CD4-positive, alpha-beta T cell treated with Interleukin-4 for 4 hours (primary cell): ENCODE results near the gene KANSL3.
"Not testable (repeated sequence)": the region's sequence is repeated elsewhere in the genome, so short reads cannot be mapped to it uniquely, and the experiment has no call there.

Source experiments
- DNase-seq: peaks from one replicate; pipeline ENCODE4 v3.0.0-alpha.2; 2020

The KANSL3 gene

DNA sequence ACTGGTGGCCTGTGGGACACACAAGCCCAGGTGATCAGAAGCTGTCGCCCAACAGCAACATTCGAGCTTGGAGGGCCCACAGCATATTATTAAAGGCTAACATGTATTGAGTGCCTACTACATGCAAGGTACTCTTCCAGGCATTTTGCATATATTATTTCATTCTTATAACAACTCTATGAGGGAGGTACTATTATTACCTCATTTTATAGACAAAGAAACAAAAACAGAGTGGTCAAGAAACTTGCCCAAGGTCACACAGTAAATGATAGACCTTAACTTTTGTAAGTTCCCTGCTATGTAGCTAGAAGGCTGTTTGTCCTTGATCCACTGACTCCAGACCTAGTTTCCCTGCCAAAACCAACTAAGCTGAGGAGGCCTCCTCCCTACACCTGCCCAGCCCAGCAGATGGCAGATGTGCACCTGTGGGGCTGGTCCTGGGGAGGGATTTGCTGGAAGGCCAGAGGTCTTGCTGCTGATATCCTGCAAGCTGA, 35.7 kb downstream of the KANSL3 start:
- DNase-seq = no peak

DNA sequence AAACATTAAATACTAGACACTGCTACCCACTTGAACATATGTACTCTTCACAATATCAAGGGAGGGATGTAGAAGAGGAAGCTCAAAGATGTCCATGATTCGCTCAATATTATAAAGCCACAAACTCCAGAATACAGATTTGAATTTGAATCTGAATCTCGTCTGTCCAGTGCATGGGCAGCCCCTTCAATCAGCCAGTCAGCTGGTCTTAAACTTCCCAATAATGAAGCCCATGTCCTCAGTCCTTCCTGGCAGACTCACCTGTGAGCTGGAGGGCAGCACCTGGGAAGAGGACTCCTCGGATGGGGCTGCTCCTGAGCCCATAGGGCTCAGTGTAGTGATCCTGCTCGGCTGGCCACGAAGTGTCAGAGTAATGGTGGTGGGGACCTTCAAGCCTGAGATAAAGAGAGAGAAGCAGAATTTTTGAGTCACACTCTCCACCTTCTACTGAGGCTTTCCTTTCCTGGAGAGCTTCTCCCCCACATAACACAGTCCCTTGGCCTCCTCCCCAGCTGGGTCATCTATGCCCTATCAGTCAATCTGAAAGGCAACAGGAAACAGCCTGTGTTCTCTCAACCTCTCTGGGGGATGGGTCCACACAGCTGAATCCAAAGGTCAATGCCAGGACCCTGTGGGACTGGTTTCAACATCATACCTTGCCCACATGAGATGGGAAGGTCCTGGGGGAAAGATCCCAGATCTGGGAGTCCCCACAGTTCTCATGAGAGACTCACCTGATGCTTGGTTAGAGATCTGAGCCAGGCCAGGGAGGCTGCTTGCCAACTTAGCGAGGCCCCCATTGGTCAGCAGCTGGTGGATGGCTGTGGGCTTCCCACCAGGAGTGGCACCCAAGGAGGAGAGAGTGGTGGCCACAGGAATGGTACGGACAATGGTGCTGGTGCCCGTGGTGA, 36.5 kb downstream of the KANSL3 start:
- DNase-seq = no peak

DNA sequence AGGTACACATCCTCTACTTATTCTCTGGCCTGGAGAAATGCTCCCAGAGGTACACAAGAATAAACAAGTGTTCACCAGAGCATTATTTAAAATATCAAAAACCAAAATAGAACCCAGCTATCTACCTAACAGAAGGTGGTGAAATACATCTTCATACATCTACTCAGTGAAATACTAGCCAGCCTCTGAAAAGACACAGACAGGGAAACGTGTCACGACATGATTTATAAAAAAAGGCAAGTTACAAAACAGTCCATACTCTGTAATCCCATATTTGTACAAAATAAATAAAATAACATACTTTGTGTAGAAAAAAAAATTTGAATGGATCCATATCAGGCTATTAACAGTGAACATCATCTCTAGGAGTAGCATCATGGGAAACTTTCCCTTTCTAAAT, 38.2 kb downstream of the KANSL3 start:
- no peak for DNase-seq

DNA sequence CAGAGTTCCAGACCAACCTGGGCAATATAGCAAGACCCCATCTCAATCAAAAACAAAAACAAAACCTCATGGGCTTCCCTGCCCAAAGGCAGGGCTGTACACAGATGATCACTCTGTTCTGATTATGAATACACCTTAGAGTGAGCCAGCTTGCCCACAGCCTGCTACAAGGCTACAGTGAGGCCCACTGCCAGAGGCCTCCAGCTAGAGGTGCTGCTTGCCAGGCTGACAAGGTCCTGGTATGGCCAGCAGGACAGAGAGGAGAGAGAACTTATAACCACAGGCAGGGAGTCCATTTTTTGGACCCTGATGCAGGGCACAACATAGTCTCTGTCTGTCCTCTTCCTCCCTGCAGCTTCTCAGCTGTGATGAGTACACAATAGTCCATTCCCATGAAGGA, 41.5 kb downstream of the KANSL3 start:
- no peak for DNase-seq

DNA sequence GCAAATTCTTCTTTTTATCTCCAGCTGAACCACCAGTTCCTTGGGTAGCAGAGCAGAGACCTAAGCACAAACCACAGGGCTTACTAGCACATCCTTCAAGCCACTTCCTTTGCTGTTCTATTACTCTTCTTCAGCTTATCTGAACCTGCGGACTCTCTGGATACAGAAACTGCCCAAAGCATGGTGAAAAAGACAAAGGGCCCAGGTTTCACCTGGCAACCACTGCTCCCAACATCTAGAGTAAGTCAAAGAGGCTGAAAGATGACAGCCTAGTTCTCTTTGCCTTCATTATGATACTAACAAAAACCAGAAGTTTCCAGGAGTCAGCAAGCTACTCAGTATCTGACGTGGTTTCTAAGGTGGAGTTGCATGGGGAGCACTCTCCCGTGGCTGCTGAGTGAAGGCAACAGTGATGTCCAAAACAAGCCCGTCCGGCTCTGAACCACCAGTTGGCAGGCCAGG, 43.4 kb downstream of the KANSL3 start:
- peak; percentile 32 for DNase-seq

DNA sequence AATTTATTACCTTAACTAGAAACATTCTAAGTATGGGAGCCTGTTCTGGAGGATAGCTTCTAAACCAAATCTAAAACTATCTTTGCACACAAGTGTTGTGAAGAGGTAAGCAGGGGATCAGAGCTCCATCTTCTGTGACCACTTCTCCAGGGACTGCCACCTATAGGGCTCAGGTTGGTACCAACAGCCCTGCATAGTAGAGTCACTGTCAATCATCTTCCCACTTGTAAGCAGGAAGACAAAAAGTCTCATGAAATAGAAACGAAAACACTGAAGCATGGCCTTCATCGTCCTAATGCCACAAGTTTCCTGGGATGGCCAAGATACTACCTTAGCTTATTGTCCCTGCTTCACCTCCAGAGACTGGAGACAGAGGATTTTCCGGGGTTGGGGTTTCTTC, 43.8 kb downstream of the KANSL3 start:
- peak; percentile 2 for DNase-seq

DNA sequence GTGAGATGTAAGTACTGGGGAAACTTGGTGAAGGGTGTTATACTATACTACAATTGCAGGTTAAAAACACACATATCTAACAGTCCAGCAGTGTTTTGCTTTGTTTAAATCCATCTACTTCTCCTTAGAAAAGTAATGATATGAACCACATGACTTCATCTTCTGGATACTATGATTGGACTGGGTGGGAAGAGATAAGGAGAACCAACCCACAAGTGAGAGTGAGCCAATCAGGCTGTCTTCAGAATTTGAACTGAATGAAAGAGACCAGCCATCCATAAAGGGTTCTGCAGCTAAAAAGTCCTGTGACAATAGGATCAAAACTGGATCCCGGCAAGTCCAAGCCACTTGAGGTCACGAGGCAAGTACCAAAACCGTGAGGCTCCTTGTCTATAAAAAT, 46.6 kb downstream of the KANSL3 start:
- no peak for DNase-seq

DNA sequence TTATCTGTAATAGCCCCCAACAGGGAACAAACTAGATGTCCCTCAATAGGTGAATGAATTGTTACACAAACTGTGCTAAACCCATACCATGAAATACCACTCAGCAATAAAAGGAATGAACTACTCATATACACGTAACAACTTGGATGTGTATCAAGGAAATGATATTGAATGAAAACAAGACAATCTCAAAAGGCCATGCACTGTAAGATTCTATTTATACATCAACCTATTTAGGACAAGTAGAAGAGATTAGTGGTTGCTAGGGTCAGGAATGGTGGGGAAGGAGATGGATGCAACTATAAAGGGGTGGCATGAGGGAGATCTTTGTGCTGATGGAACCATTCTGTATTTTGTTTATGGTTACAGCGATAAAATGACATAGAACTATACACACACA, 47.1 kb downstream of the KANSL3 start:
- DNase-seq = no peak

DNA sequence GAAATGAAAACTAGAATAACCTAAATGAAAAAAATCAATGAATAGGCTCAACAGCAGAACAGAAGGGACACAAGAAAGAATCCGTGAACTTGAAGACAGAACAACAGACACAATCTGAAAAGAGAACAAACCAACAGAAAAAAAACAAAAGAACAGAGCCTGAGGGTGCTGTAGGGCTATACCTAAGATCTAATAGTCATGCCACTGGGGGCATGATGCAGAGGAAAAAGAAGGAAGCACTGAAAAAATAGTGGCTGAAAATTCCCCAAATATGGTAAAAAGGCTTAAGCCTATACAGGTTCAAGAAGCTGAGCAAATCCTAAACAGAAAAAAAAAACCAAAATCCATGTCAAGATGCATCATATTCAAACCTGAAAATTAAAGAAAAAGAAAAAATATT, 50.3 kb downstream of the KANSL3 start:
- DNase-seq = no peak

DNA sequence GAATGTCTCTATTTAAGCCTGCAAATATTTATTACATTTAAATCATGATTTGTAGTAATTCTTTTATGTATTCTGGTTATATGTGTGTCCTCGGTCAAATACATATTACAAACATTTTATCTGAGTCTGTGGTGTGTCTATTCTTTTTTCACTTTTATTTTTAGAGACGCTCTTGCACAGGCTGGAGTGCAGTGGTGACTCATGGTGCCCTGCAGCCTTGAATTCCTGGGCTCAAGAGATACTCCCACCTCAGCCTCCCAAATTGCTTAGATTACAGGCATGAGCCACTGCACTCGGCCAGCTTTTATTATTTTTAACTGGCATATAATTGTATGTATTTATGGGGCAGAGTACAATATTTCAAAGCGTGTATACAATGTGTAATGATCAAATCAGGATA, 54.1 kb downstream of the KANSL3 start:
- no peak for DNase-seq

DNA sequence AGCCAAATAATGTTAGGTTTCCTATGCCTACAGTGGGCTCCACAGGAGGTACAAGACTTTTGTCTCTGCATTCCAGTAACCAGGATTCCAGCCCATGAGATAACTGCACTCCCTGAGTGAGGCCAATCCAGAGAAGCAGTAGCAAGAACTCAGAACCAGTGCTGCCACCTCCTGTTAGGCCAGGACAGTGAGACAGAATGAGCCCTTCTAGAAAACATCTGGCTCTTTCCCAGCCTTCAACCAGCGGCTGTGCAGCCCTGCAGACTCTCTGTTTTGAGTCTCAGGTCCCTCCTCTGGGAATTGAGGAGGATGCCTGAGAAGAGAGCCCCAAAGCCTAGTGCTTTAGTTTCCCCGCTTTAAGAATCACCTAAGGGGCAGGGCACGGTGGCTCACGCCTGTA, 57.3 kb downstream of the KANSL3 start:
- DNase-seq = no peak

DNA sequence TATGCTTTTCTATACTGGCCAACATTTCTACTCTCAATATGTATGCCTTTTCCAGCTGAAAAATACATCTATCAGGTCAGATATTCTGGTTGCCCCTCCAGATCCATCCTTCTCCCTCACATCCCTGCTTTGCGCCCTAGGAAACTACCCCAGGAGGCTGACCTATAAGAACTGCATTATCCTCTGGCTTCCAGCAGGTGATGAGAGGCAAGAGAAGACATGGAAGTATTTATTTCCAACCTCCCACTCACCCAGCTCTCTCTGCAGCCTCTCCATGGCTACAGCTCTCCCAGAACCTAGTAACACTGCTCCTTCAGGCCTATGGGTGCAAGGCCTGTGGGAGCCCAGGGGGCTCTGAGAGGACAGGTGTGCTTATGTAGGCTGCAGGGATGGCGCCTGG, 58.7 kb downstream of the KANSL3 start:
- DNase-seq = no peak

DNA sequence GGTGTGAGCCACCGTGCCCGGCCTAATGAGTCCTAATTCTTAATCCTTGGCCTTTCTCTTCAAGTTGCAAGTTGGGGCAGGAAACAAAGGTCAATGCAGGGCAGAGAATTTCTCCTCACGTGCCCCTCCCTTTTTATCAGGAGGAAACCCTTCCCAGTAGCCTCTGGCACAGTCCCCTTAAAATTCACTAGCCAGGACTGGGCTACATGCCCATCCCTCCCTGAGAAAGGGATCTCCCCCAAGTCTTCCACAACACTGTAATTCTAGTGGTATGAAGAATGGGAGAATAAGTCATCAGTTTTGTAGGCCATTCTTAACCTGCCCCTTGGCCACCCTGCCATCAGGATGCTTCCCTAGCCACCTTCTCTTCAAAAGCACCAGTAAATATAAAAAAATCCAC, 59.4 kb downstream of the KANSL3 start:
- no peak for DNase-seq

DNA sequence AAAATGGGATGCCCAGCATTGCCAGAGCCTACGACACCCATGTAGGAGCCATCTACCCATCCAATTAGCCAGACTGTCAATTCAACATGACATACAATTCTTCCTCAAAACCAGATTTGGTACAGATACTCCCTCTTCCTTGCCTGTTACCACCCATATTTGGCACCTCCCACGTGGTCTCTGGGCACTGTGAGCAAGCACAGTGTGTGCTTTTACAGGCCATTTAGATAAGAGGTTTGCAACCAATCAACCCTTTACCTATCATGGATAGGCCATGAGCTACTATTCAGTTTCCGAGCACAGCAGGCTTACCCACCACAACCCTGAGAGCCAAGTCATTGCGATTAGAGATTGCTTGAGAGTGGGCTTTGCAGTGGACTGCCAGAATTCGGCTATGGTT, 60.6 kb downstream of the KANSL3 start:
- DNase-seq = no peak

DNA sequence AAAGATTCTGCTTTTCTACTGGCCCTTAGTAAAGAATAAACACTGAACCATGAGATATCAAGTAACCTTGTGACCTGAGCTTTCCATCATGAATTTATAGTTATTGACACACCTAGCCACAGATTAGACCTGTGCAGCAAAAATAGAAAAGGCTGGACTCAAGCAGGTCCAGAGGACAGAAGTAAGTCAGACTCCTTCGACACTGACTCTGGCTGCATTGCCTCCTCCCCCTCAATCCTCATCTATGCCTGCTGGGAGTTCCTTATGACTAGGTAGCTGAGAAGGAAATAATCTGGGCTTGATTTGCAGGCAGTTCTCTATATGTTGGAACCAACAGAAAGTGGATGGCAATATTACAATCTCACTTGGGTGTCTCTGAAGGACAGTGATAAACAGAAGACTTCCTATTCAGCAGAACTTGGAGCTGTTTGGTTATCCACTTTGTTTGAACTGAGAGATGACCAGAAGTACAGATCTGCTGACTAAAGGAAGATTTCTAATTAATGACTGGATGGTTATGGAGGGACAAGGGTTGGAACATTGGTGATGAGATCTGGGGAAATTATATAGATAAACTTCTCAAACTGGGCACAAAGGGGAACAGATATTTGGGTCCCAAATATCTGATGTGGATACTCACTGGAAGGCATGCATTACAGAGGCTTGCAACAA, 62.2 kb downstream of the KANSL3 start:
- DNase-seq = no peak

DNA sequence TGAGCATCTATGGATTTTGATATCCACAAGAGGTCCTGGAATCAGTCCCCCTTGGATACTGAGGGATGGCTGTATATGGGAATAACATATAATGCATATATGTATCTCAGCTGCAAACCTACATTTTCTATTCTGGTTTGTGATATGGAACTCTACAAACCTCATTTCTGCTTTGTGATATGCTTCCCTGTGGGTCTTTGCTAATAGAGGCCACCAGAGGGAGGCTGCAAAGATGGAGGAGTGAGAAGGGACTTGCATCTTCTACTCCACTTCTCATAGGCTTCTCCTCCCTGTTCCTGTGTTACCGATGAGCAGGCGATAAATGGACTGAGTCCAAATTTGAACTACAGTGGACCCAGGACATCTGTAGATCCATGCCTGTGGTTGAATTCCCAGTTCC, 63.7 kb downstream of the KANSL3 start:
- no peak for DNase-seq

DNA sequence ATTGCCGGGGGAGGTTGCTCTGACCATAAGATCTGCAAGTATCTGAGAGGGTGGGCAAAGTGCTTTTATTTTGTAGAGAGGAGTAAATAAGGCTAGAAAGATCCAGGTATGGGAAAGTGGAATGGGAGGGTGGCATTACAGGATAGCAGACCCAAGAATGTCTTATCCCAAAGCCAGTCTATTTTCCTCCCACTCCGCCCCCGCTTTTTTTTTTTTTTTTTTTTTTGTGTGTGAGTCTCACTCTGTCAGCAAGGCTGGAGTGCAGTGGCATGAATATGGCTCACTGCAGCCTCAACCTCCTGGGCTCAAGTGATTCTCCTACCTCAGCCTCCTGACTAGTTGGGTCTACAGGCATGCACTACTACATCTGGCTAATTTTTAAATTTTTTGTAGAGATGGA, 70.0 kb downstream of the KANSL3 start:
- no peak for DNase-seq

DNA sequence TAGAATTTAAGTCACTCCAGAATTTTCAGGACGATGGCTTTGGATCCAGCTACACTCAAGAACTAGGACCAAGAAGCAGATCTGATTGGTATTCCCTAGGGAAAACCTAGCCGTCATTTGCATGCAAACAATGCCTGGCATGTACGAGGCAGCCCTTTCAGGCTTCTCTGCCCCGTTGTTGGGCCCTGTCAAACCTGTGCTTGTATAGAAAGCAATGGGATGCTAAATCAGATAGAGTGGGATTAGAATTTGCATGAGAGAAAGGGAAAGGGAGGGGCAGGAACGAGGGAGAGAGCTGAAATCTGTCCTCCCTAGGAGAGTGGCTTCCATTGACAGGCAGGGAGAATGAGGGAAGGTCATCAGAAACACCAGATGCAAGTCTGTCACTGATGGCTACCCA, 73.0 kb downstream of the KANSL3 start:
- DNase-seq = no peak

DNA sequence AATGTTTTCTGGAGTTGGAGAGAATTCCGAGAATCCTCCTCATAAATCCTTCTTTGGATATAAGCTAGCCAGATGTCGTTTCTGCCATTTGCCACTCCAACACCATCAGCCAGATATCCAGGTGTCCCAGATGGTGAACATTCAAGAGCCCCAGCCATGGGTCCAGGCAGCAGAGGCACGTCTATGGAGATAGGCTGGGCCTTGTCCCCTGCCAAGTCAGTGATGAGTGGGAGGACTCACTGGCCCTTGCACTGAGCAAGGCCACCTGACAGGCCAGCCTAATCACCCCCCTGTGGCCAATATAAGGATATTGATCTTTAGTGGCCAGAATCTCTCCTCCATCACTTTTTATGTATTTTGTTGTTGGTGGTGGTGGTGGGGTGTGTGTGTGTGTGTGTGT, 73.5 kb downstream of the KANSL3 start:
- DNase-seq = no peak

DNA sequence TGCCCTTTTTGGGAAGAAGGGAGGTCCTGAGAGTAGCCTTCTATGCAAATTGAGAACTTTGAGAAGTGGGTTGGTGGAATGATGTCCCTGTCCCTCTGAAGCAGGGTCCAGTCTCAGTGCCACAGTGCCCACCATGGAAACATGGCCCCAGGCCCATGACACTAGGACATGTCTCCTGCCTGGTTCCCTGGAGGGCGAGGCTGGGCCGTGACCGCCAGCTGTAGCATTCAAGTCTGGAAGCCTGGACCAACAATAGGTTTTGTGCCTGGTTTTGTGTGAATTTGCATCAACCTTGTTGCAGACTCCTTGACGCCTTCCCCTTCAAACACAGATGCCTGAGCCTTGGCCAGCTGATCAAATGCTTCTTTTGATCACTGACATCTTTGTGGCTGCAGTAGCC, 74.1 kb downstream of the KANSL3 start:
- DNase-seq = no peak

DNA sequence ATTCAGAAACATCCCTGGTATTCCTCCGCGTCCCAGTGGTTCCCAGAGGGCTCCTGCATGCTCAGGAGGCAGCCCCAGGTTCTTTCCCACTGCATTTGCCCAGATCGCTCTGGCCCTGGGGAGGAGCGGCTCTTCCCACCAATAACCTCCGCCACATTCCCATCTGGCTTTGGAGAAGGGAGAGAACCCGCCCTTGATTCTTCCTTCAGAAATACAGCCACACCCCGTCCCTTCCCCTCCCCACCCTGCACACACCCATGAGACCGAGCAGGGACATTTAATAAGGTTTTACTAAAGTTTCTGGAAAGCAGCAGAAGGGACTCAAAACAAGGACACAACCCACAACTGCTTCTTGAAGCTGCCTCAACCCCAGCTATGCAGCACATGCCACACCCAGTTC, 79.6 kb downstream of the KANSL3 start:
- DNase-seq = no peak

DNA sequence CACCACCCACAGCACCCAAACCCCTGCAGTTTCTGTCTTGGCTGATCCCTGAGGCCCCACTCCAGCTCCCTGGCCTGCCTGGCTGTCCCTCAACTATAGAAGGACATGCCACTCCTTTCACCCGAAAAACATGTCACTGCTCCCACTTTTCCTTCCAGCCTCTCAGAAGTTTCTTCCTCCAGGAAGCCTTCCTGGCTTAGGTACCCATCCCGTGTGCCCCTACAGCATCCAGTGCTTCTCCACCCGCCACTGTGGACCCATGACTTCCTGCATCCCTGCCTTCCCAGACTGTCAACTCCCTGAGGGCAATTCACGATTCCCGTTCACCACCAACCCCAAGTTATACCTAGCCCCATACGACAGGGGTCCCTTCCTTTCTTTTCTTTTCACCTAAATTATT, 80.1 kb downstream of the KANSL3 start:
- DNase-seq = no peak

DNA sequence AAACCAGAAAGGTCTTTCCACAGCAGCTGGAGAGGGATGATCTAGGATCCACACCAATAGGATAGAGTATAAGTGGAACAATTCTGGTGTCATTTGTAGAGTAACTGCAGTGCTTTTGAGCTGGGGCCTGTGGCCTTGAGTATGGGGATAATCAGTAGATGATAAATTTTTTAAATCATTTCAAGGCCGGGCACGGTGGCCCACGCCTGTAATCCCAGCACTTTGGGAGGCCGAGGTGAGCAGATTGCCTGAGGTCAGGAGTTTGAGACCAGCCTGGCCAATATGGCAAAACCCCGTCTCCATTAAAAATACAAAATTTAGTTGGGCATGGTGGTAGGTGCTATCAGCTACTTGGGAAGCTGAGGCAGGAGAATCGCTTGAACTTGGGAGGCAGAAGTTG, 80.7 kb downstream of the KANSL3 start:
- DNase-seq = not testable (repeated sequence)
